Keratinocyte (primary cell): ENCODE results near the gene PPIP5K2. TPM values are rescaled to one million over a fixed set of nuclear protein-coding genes. Genes with fewer than 3 reads are reported as not detected.

Source experiments
- DNase-seq: peaks from one replicate; pipeline ENCODE4 v3.0.0-alpha.2; 2011; ENCODE audit warnings: low read depth, missing footprints, low spot score
- FAIRE-seq: peaks from 2 replicates; lab custom pipeline; 2011; peaks lifted over from hg19 to GRCh38; lab: Jason Lieb, UNC
- H2AFZ ChIP-seq: 2 replicates; pipeline ENCODE4 v1.6.0; 2012; ENCODE audit warnings: low read length, control low read depth, inconsistent platforms; ENCODE audit not compliant: control insufficient read depth
- H3K27ac ChIP-seq: 2 replicates; pipeline ENCODE4 v1.5.1; 2011; ENCODE audit warnings: low read length; ENCODE audit not compliant: control insufficient read depth, insufficient read depth
- H3K27me3 ChIP-seq: 3 replicates; pipeline ENCODE4 v1.6.0; 2011; ENCODE audit warnings: low read length; ENCODE audit not compliant: control insufficient read depth, insufficient read depth; ENCODE audit errors: extremely low read depth
- H3K36me3 ChIP-seq, 2 experiments: 2 replicates in 1 of 2; 3 replicates in 1 of 2; pipeline ENCODE4 v1.5.1; 2011; ENCODE audit warnings: low read length in 2 of 2, mild to moderate bottlenecking in 1 of 2; ENCODE audit not compliant: control insufficient read depth in 2 of 2, insufficient read depth in 2 of 2; ENCODE audit errors: extremely low read depth in 1 of 2
- H3K4me1 ChIP-seq: 3 replicates; pipeline ENCODE4 v1.5.1; 2011; ENCODE audit warnings: low read length; ENCODE audit not compliant: control insufficient read depth, insufficient read depth; ENCODE audit errors: extremely low read depth
- H3K4me2 ChIP-seq: 3 replicates; pipeline ENCODE4 v1.6.0; 2011; ENCODE audit warnings: low read depth, low read length; ENCODE audit not compliant: control insufficient read depth, insufficient read depth; ENCODE audit errors: extremely low read depth
- H3K4me3 ChIP-seq, 3 experiments: fragments of 200-600 bp in 1 of 3; sonication (generic) in 1 of 3; 2 replicates in 2 of 3; 3 replicates in 1 of 3; pipeline ENCODE4 v1.5.1; 2011 to 2016; ENCODE audit warnings: low read length in 3 of 3, mild to moderate bottlenecking in 3 of 3, control low read depth in 2 of 3, inconsistent platforms in 1 of 3, low read depth in 1 of 3, mixed read lengths in 1 of 3, mixed run types in 1 of 3, moderate library complexity in 1 of 3; ENCODE audit not compliant: control insufficient read depth in 2 of 3, insufficient read depth in 2 of 3; ENCODE audit errors: extremely low read depth in 1 of 3
- H3K79me2 ChIP-seq: 2 replicates; pipeline ENCODE4 v1.6.0; 2012; ENCODE audit warnings: low read length; ENCODE audit not compliant: control insufficient read depth, insufficient read depth
- H3K9ac ChIP-seq: 3 replicates; pipeline ENCODE4 v1.6.0; 2011; ENCODE audit warnings: low read length; ENCODE audit not compliant: control insufficient read depth, insufficient read depth; ENCODE audit errors: extremely low read depth
- H3K9me1 ChIP-seq: 3 replicates; pipeline ENCODE4 v1.6.0; 2011; ENCODE audit warnings: low read length; ENCODE audit not compliant: control insufficient read depth, insufficient read depth; ENCODE audit errors: extremely low read depth
- H3K9me3 ChIP-seq: 2 replicates; pipeline ENCODE4 v1.5.1; 2012; ENCODE audit warnings: low read depth, low read length; ENCODE audit not compliant: control insufficient read depth
- H4K20me1 ChIP-seq: 3 replicates; pipeline ENCODE4 v1.6.0; 2011; ENCODE audit warnings: low read length; ENCODE audit not compliant: control insufficient read depth, insufficient read depth; ENCODE audit errors: extremely low read depth
- CTCF ChIP-seq, 3 experiments: IDR thresholded peaks in 1 of 3; conservative IDR thresholded peaks in 1 of 3; optimal IDR thresholded peaks in 1 of 3; 2 replicates in 2 of 3; 3 replicates in 1 of 3; pipeline versions ENCODE3 to v1.5.1; 2011; ENCODE audit warnings: low read length in 3 of 3, mild to moderate bottlenecking in 3 of 3, moderate library complexity in 2 of 3, control low read depth in 1 of 3, inconsistent platforms in 1 of 3; ENCODE audit not compliant: insufficient read depth in 2 of 3; ENCODE audit errors: extremely low read depth in 1 of 3
- dilution Hi-C: fragments of 300-500 bp; cut with MboI; formaldehyde crosslinking; loops from one replicate; pipeline ENCODE4 v1.7.0; 2020; ENCODE audit warnings: low sequenced_read_pairs; ENCODE audit not compliant: extremely low pct_ligation_motif_present
- polyA plus RNA-seq, 5 experiments: library from polyadenylated mRNA; depleted of rRNA in 3 of 5; stranded (reverse) in 3 of 5; stranded (forward) in 1 of 5; unstranded in 1 of 5; fragments of >200 nt; gene quantifications; 1 replicate in 1 of 5; 2 replicates in 3 of 5; 3 replicates in 1 of 5; pipeline versions ENCODE4 v1.2.1 to v1.2.3, GENCODE V29; 2011 to 2012; ENCODE audit warnings: missing spikeins in 2 of 5, low read depth in 1 of 5, low replicate concordance in 1 of 5

The PPIP5K2 gene
- polyA plus RNA-seq, 1 donor (not counting 4 experiments of a cell fraction or from before 2014, with no cell fraction given) = 27.8 TPM

- Histone ChIP-seq H3K27ac (no peak overlapping the region), H3K36me3 (no peaks in the 10 kb centered on the region), H3K79me2 (no peaks in the 10 kb centered on the region), H3K27me3 (no peaks in the 10 kb centered on the region), H3K9me1 (no peaks in the 10 kb centered on the region), H4K20me1 (no peaks in the 10 kb centered on the region), H3K4me1 (no peaks in the 10 kb centered on the region), H3K9ac (no peak overlapping the region), H2AFZ (no peak overlapping the region), H3K4me2 (no peak overlapping the region), H3K4me3 (no peak overlapping the region), H3K9me3 (no peaks in the 10 kb centered on the region)
- dilution Hi-C loops = no loop called here
- TF ChIP-seq CTCF (optimal IDR thresholded peaks at IDR 0.05 in 1 of 3, IDR thresholded peaks at IDR 0.05 in 1 of 3, conservative IDR thresholded peaks at IDR 0.05 in 1 of 3; ENCODE audit: extremely low read depth in 1 of 3, insufficient read depth in 2 of 3, low read length in 3 of 3) = no peak
- DNase-seq (no peak), FAIRE-seq (no peak)
Measured at GRCh38 chr5:103208460-103208859, 88.4 kb downstream of the PPIP5K2 start.

GRCh38 chr5:103209065-103209464, 89.0 kb downstream of the PPIP5K2 start:
- H3K9me1 ChIP-seq = no peaks in the 10 kb centered on the region
- FAIRE-seq (no peak), DNase-seq (no peak)
- H3K4me1 ChIP-seq = no peaks in the 10 kb centered on the region
- no peaks in the 10 kb centered on the region for H3K36me3 ChIP-seq
- H4K20me1 ChIP-seq = no peaks in the 10 kb centered on the region
- no peaks in the 10 kb centered on the region for H3K79me2 ChIP-seq
- H3K27ac ChIP-seq = no peak overlapping the region
- H3K4me2 ChIP-seq = no peak overlapping the region
- dilution Hi-C loops = no loop called here
- no peak overlapping the region for H2AFZ ChIP-seq
- no peak for TF ChIP-seq CTCF (optimal IDR thresholded peaks at IDR 0.05 in 1 of 3, IDR thresholded peaks at IDR 0.05 in 1 of 3, conservative IDR thresholded peaks at IDR 0.05 in 1 of 3; ENCODE audit: extremely low read depth in 1 of 3, insufficient read depth in 2 of 3, low read length in 3 of 3)
- no peak overlapping the region for H3K4me3 ChIP-seq
- no peaks in the 10 kb centered on the region for H3K9me3 ChIP-seq
- H3K27me3 ChIP-seq = no peaks in the 10 kb centered on the region
- no peak overlapping the region for H3K9ac ChIP-seq
